Measurements from ENCODE around the gene DST. TPM values are rescaled to one million over a fixed set of nuclear protein-coding genes. Genes with fewer than 3 reads are reported as not detected.

Gene DST
- total RNA-seq, 1 donor from 2014 or later: 442 TPM

DNA sequence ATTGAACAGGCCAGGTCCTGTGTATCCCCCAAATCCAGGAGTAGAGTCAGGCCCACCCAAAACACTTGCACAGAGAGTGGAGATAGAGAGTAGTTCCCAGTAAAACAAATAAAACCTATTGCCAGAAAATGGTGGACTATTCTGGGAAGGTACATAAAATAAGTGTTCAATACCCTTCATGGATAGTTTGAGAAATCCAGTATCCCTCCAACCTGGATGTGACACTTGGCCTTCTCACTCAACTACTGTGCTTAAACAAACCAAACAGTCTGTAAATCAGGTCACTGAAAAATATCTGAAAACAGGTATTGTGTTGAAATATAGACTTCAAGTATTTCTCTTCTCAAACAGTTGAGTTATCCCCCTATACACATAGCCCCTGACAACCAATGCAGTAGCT, 233.7 kb downstream of the DST start:
- no peaks in the 10 kb centered on the region for H3K27me3 ChIP-seq (ENCODE audit: insufficient read depth, low read length)
- no peak overlapping the region for H3K27ac Mint-ChIP-seq (ENCODE audit: unreplicated experiment)
- no peaks in the 10 kb centered on the region for H3K4me1 Mint-ChIP-seq (ENCODE audit: low read depth, unreplicated experiment)
- no peaks in the 10 kb centered on the region for H3K4me1 ChIP-seq (ENCODE audit: insufficient read depth, low read length)
- no peaks in the 10 kb centered on the region for H3K9me3 Mint-ChIP-seq (ENCODE audit: unreplicated experiment)
- H3K4me3 Mint-ChIP-seq (ENCODE audit: unreplicated experiment): no peak overlapping the region
- H3K9ac ChIP-seq (ENCODE audit: low read length): no peak overlapping the region
- no peak overlapping the region for H3K4me2 ChIP-seq (ENCODE audit: low read length)
- FAIRE-seq (no peak), DNase-seq (ENCODE audit: low read depth) (no peak)
- TF ChIP-seq, protein P1, sequence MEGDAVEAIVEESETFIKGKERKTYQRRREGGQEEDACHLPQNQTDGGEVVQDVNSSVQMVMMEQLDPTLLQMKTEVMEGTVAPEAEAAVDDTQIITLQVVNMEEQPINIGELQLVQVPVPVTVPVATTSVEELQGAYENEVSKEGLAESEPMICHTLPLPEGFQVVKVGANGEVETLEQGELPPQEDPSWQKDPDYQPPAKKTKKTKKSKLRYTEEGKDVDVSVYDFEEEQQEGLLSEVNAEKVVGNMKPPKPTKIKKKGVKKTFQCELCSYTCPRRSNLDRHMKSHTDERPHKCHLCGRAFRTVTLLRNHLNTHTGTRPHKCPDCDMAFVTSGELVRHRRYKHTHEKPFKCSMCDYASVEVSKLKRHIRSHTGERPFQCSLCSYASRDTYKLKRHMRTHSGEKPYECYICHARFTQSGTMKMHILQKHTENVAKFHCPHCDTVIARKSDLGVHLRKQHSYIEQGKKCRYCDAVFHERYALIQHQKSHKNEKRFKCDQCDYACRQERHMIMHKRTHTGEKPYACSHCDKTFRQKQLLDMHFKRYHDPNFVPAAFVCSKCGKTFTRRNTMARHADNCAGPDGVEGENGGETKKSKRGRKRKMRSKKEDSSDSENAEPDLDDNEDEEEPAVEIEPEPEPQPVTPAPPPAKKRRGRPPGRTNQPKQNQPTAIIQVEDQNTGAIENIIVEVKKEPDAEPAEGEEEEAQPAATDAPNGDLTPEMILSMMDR (IDR thresholded peaks at IDR 0.05; ENCODE audit: insufficient read depth, low read depth, low read length): no peak
- TF ChIP-seq EZH2 (IDR thresholded peaks at IDR 0.05; ENCODE audit: insufficient read depth, low read length): no peak
- H3K4me3 ChIP-seq (ENCODE audit: insufficient read depth, low read depth, low read length): no peak overlapping the region
- H3K27me3 Mint-ChIP-seq (ENCODE audit: low read depth, unreplicated experiment): peaks cover 4% of the 10 kb centered on the region
- no peaks in the 10 kb centered on the region for H3K36me3 ChIP-seq (ENCODE audit: insufficient read depth, low read length)
- H3K27ac ChIP-seq (ENCODE audit: low read depth, low read length): no peak overlapping the region
- H4K20me1 ChIP-seq (ENCODE audit: insufficient read depth, low read length): no peaks in the 10 kb centered on the region
- no peak overlapping the region for H2AFZ ChIP-seq (ENCODE audit: low read depth, low read length)
- no peaks in the 10 kb centered on the region for H3K79me2 ChIP-seq (ENCODE audit: insufficient read depth, low read length)
- H3K9me3 ChIP-seq (ENCODE audit: insufficient read depth, low read depth, low read length): no peaks in the 10 kb centered on the region
- no peaks in the 10 kb centered on the region for H3K36me3 Mint-ChIP-seq (ENCODE audit: low read depth, unreplicated experiment)

Data from astrocyte (in vitro differentiated cells and primary cell).